CMK (cell line): ENCODE data around the gene FAM98C.

Source experiments
- DNase-seq: peaks from one replicate; pipeline ENCODE4 v3.0.0-alpha.2; 2010; ENCODE audit warnings: low read depth

The FAM98C gene

DNA sequence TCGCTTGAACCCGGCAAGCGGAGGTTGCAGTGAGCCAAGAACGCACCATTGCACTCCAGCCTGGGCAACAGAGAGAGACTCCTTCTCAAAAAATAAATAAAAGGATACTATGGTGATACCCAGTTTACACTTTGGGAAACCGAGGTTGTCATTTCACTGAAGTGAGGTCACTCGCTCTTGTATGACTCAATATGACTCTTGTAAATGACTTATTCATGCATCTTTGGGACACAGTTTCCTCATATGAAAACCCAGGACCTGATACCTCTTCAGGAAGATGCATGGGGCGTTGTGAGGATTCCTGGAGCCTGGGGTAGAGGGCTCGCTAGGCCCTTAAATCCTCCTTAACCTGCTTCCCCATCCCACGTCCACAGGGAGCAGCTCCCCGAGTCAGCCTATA lies 24.0 kb upstream of the FAM98C start:
- no peak for DNase-seq

DNA sequence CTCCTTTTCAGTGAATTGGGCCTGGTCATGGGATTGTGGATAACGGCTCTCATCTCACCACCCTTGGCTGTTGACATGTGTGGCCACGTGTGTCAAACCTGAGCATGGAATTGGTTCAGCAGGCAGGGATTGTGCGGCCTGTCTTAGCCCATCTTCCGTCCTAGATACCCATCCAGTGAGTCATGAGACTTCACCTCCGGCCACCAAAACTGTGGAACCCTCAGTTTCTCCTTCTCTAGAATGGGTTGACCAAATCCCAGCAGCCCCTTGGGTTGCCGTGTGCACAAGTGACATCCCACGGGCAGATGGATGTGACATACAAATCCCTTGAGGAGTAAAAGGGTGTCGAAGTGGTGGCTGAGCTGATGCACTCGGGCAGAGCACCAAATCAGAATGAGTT lies 21.8 kb upstream of the FAM98C start:
- DNase-seq, result no peak

DNA sequence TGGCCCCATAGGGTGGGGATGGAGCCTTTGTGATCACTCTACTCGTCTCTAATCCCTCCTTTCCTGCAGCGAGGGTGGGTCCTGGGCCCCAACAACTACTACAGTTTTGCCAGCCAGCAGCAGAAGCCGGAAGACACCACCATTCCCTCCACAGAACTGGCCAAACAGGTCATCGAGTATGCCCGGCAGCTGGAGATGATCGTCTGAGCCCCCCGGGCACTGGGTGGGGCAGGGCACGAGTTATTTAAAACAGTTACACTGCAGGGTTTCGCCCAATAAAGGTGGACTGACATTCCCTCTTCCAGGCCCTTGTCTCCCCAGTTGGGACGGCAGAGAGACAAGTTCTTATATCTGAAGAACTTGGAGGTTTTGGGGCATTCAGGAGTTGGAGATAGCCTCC lies 19.7 kb upstream of the FAM98C start:
- no peak for DNase-seq

DNA sequence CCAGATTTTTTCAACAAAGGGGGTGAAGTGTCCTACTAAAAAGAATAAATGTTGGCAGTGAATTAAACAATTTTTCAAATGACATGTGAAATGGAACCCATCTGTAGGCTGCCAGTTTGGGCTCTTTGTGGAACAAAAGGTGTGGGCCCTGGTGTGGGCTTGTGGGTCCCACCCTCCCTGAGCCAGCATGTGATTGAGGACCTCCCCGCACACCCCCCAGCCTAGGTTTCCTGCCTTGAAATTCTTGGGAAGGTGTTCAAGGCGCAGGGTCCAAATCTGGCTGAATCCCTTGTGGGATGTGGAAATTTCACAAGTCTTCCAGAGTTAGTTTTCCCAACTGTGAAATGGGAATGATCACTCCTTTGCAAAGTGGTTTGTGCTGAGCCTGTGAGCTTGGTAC lies 19.1 kb upstream of the FAM98C start:
- no peak for DNase-seq

GRCh38 chr19:38384209-38385027 lies 18.5 kb upstream of the FAM98C start:
- no peak for DNase-seq

- no peak for DNase-seq
Measured at GRCh38 chr19:38385057-38385803, 17.7 kb upstream of the FAM98C start.

DNA sequence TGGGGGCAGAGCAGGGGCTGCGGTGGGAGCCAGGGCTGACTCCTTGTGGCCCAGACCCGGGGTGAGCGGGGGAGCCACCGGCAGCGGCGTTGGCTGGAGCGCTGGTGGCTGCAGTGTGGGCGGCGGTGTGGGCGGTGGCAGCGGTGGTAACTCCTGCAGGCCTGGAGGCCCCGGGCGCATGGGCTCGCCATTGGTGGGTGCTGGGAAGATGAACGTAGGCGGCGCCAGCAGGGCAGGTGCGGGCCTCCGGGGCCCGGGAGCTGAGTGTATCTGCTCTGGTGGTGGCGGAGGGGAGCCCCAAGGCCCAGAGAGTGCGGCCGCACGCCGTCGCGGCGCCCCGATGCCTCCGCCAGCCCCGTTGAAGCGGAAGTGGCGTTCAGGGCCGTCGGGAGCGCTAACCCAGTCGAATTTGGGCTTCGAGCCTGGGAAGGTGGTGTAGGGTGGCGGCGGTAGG lies 17.1 kb upstream of the FAM98C start:
- DNase-seq, result no peak

DNA sequence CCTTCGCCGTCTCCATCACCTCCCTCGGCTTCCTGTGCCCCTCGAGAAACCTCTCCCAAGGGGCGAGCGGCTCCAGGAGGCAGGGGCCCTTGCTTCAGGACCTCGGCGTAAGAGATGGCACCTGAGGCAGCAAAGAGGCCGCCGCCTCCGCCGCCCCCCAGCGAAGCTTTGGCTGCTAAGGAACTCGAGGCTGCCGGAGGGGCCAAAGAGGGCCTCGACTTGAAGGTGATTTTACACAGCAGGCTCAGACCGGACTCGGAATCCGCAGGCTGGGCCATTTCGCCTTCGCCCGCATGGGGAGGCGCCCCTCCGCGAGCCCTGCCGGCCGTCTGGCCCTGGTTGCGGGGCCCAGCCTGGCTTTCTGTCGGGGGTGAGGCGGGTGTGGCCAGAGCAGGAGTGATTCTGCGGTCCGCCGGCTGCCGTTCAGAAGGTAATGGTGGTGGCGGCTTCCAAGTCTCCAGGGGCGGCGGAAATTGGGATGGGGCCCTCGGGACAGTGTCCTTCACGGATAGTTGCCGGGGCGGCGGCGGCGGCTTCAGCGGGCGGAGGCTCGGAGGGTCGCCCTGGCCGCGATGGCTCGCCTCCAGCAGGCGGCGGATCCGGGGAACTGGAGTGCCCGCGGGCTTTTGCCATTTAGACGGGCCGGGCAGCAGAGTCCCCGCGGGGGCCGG lies 16.5 kb upstream of the FAM98C start:
- DNase-seq, result no peak

GRCh38 chr19:38386971-38387549 lies 15.8 kb upstream of the FAM98C start:
- no peak for DNase-seq

DNA sequence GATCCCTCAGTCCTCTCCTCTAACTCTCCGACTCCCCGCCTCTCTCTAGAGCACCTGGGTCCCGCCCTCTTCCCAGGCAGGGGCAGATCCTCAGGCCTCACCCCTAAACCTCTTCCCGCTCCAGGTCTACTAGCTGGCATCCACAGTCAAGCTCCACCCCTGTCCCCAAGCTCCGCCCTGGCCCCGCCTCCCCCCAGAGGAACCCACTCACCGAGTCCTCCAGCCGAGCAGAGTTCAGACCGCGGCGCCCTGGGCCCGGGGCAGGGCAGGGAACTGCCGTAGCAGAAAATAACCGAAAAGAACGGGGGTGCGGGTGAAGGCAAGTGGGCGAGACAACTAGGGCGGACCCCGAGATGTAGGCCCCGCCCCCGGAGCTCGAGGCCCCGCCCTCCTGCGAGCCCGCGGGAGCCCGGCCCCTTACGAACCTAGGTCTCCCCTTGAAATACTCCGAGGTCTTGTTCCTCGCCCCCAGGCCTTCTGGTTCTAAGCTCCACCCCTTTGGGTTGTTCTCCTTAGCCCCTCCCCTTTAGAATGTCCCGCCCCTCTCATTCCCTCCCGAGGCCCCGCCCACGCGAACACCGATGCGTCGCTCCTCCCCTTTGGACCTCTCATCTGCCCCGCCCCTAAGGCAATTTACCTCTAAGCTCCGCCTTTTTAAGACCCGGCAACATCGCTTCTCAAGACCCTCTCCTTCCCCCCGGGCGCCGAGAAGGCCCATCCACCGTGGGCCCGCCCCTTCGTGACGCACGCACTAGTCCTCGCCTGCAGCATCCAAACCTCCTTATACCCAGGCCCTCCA lies 15.1 kb upstream of the FAM98C start, which contains the start of gene GGN:
Gene GGN (minus strand): TSS at position 485 of the 799 bp plus-strand sequence. CDS start 773 bp downstream, outside the sequence.
- DNase-seq, result peak; percentile 73

DNA sequence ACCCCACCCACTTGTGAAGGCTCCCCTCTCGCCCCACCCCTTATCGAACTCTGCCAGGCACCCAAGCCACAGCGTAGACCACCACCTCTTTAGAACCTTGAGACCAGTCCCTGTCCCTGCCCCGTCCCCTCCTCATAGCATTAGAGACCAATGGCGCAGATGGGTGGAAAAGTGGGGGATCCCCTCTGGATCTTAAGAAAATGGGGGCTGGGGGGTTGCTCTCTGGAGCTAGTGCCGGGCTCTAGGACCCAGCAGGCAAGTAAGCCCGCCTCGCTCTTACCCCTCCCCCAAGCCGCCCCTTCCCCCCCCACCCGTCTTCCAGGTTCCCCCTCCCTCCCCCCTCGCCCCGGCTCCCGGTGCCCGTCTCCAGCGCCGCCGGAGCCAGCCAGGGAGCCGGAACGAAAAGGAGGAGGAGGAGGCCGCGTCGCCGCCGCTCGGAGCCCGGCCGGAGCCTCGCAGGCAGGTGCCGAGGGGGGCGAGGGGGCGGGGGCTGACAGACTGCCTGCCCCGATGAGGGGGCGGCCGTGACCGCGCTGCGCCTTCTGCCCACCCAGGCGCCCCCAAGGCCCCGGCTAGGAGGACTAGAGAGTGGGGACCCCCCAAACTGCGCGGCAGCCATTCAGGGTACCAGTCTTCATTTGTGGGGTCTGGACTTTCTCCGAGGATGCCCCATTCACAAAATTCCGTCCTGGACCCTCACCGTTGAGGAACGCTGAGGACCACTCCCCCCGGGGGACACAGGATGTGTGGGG lies 14.4 kb upstream of the FAM98C start, which contains the start of gene SPRED3:
Gene SPRED3 (plus strand): TSS at position 349 of the 752 bp plus-strand sequence. CDS start 1,606 bp downstream, outside the sequence.
- no peak for DNase-seq

DNA sequence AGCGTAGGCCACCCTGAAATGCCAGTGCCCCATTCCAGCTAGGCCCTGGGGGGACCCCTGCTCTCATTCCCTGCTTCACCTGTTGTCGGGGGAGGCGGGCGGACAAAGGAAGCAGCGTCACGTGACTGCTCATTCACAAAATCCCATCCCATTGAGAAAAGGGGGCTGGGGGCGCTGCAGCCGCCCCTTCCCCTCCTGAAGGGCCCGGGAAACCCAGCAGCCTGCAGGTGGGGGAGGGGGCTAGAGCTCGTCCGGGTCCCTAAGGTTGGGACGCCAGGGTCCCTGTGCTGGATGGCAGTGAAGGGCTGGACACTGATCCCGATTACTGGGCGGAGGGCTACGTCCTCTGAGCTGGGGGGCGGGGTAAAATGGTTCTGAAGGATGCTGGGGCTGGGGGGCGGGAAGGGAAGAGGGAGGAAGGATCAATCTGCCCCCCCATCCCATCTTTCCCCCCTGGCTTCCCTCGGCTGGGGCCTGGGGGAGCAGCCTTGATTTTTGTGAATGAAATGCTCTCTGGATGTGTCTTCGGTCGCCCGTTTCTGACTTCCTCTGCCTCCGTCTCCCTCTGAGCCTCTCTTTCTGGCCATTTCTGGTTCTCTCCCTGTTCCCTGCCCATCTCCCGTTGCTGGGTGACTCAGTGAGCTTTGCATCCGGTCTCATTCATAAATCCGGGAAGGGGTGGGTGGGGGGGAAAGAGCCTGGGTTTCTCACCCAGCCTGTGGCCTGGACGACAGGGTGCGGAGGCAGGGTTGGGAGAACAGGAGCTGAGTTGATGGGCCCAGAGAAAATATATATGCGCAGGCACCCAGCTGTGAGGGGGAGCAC lies 13.6 kb upstream of the FAM98C start:
- no peak for DNase-seq

DNA sequence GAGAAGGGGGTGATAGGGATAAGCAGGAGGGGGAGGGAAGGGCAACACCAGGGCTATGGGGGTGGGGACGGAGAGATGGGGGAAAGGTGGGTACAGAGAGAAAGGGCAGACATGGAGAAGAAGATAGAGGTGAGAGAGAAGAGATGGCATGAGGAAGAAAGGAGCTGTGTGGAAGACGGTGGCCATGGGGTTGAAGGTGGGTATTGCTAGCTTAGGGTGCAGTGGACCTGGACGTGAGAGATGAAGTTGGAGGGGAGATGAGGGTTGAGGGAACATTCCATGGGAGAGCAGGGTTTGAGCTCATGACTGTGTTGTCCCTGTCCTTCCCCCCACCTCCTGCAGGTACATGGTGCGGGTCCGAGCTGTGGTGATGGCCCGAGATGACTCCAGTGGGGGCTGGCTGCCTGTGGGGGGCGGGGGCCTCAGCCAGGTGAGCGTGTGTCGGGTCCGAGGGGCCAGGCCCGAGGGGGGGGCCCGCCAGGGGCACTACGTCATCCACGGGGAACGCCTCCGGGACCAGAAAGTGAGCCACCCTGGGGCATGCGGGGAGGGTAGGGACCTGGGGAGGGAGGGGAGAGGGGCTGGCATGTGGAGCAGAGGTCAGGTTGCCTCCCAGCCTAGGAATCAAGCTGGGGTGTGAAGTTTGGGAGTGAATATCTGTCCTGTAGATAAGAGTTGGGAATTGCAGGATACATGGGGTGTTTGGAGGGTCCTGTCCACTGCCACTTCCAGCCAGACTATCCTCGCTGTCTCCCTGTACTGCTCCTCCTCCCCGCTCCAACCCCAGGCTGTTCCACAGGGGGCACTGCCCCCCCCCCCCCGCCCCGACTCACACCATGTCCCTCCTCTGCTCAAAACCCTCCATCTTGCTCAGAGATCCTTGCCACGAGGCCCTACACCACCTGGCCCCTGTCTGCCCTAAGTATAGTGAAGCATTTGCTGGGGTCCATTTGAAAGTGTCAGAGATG lies 12.7 kb upstream of the FAM98C start:
- DNase-seq, result no peak

DNA sequence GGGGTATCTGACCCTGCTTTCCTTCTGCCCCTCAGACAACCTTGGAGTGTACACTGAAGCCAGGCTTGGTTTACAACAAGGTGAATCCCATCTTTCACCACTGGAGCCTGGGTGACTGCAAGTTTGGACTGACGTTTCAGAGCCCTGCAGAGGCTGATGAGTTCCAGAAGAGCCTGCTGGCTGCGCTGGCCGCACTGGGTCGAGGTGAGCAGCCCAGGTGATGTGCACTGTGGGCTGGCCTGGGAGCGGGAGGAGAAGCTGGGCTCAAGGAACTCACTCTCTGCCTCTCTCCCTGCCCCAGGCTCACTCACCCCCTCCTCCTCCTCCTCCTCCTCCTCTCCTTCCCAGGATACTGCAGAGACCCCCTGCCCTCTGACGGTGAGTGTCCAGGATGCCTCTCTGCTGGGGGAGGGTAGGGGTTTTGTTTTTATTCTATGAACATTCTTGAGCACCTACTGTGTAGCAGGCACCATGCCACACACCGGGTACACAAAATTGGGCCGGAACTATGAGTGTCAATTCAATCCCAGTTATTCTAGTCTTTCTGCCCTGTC lies 10.9 kb upstream of the FAM98C start:
- no peak for DNase-seq

DNA sequence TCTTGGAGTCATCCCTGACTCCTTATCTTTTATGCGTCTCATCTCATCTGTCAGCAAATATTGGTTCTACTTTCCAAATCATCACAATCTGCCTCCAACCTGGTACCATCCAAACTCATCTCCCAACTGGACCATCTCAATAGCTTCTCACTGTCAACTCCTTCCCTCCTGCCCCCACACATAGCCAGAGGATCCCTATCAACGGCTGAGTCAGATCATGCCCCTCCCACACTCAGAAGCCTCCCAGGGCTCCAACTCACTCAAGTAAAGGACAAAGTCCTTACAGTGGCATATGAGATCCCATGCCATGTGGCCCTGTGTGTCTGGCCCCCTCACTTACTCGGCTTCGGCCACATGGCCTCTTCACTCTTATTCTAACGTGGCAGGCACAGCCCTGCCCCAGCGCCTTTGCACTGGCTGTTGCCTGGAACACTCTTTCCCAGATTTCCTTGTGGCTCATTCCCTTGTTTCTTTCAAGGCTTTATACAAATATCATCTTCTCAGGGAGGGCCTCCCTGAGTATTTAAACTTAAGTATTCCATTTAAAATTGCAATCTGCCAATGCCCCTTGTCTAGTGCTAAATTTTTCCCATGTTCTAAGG lies 10.1 kb upstream of the FAM98C start:
- DNase-seq, result no peak

DNA sequence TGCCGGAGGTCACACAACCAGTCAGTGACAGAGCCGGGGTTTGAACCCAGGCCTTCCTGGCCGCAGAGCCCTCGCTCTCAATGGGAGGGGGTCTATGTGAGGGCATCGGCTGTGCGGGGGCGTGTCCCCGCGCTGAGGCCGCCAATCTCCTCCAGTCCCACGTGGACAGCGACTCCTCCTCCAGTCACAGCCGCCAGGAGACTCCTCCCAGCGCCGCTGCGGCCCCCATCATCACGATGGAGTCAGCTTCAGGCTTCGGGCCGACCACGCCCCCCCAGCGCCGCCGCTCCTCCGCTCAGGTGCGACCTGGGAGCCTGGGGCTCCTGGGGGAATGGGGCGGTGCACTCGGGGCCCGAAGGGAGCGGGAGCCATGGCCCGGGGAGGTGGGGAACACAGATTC lies 8.4 kb upstream of the FAM98C start:
- DNase-seq, result no peak

DNA sequence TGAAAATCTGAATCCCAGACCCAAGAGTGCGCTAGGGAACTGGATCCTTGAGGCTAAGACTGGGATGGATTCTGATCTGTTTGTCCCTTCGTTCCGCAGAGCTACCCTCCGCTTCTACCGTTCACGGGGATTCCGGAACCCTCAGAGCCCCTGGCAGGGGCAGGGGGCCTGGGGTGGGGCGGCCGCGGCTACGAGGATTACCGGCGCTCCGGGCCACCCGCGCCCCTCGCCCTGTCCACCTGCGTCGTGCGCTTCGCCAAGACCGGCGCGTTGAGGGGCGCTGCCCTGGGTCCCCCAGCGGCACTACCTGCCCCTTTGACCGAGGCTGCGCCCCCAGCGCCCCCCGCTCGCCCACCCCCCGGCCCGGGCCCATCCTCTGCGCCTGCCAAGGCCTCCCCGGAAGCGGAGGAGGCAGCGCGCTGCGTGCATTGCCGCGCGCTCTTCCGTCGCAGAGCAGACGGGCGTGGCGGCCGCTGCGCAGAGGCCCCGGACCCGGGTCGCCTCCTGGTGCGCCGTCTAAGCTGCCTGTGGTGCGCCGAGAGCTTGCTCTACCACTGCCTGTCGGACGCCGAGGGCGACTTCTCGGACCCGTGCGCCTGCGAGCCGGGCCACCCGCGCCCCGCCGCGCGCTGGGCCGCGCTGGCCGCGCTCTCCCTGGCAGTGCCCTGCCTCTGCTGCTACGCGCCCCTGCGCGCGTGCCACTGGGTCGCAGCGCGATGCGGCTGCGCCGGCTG lies 7.3 kb upstream of the FAM98C start:
- no peak for DNase-seq
